ENCODE measurements around the gene DCLRE1C. TPM values are rescaled to one million over a fixed set of nuclear protein-coding genes. Genes with fewer than 3 reads are reported as not detected.
A peak's percentile ranks its signal among the peaks of the same experiment; 100 is the strongest.
"Not testable (repeated sequence)": the region's sequence is repeated elsewhere in the genome, so short reads cannot be mapped to it uniquely, and the experiment has no call there.

The DCLRE1C gene
- total and polyA plus RNA-seq, 2 donors (not counting 3 experiments of a cell fraction or from before 2014, with no cell fraction given), result 2.1 to 15.8 TPM

GRCh38 chr10:14992336-14992735 lies 38.4 kb upstream of the DCLRE1C start:
- POLR2A ChIA-PET; H3K27ac ChIP-seq (ENCODE audit: insufficient read depth, low read depth, low read length); H3K4me3 ChIP-seq (replicated peaks in 1 of 3; ENCODE audit: insufficient read depth in 1 of 3, low read depth in 1 of 3, low read length in 3 of 3); H3K36me3 ChIP-seq (ENCODE audit: control insufficient read depth in 2 of 2, extremely low read depth in 1 of 2, insufficient read depth in 2 of 2, low read length in 2 of 2); H3K4me2 ChIP-seq (ENCODE audit: insufficient read depth, low read length); H3K9me3 ChIP-seq (replicated peaks; ENCODE audit: control insufficient read depth, insufficient read depth, low read length); BruUV-seq (replicated peaks); dilution Hi-C loops (cut with MboI; ENCODE audit: extremely low pct_ligation_motif_present, low sequenced_read_pairs); H4K20me1 ChIP-seq (replicated peaks; ENCODE audit: control insufficient read depth, extremely low read depth, insufficient read depth, low read length); H3K9ac ChIP-seq (replicated peaks; ENCODE audit: extremely low read depth, insufficient read depth, low read length); H3K9me1 ChIP-seq (replicated peaks; ENCODE audit: control insufficient read depth, extremely low read depth, insufficient read depth, low read length); intact Hi-C loops (cut with micrococcal nuclease); H2AFZ ChIP-seq (ENCODE audit: low read depth, low read length); H3K79me2 ChIP-seq (ENCODE audit: control insufficient read depth, insufficient read depth, low read length); DNase-seq (ENCODE audit: low read depth, low spot score); FAIRE-seq; H3K4me1 ChIP-seq (ENCODE audit: control insufficient read depth, extremely low read depth, insufficient read depth, low read length); H3K27me3 ChIP-seq (ENCODE audit: control insufficient read depth in 2 of 2, insufficient read depth in 2 of 2, low read length in 2 of 2): not testable (repeated sequence)
- CTCF ChIA-PET, result interaction anchor here (1.1 kb wide), 1 partner anchor 102 kb away, joined by 4 read pairs; no protein-coding TSS in a partner anchor

DNA sequence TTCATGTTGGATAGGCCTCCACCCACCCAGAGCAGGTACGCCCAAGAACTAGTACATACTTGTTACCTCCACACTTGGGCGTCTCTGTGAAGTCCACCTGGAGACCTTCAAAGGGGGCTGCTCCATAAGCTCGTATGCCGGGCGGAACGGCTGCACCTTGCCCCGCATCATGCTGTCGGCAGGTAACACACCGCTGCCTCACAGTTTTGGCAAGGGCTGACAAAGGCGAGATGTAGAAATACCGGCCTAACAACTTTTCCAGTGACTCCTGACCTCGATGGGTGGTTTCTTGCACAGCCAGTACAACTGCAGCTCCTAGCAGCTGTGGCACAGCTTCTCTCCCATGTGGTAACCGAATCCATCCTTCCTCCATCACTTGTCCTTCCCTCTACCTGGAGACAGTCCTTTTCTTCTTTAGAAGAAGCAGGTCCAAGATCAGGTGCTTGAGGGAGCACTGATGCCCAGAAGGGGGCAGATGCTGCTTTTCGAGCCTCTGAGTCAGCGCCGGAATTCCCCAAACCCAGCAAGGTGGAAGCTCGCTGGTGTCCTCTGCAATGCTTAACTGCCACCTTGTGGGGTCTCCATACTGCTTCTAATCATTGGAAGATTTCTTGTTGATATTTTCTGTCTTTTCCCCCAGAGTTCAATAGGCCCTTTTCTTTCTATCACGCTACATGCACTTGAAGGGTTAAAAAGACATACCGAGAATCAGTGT lies 37.3 kb upstream of the DCLRE1C start:
- POLR2A ChIA-PET; H3K9me3 ChIP-seq (replicated peaks; ENCODE audit: control insufficient read depth, insufficient read depth, low read length); intact Hi-C loops (cut with micrococcal nuclease): not testable (repeated sequence)

GRCh38 chr10:14989552-14989951 lies 35.7 kb upstream of the DCLRE1C start:
- H3K9me1 ChIP-seq (replicated peaks; ENCODE audit: control insufficient read depth, extremely low read depth, insufficient read depth, low read length); dilution Hi-C loops (cut with MboI; ENCODE audit: extremely low pct_ligation_motif_present, low sequenced_read_pairs); H4K20me1 ChIP-seq (replicated peaks; ENCODE audit: control insufficient read depth, extremely low read depth, insufficient read depth, low read length); CTCF ChIA-PET; H2AFZ ChIP-seq (ENCODE audit: low read depth, low read length); H3K4me1 ChIP-seq (ENCODE audit: control insufficient read depth, extremely low read depth, insufficient read depth, low read length); H3K27me3 ChIP-seq (ENCODE audit: control insufficient read depth in 2 of 2, insufficient read depth in 2 of 2, low read length in 2 of 2); H3K4me2 ChIP-seq (ENCODE audit: insufficient read depth, low read length); H3K79me2 ChIP-seq (ENCODE audit: control insufficient read depth, insufficient read depth, low read length); H3K27ac ChIP-seq (ENCODE audit: insufficient read depth, low read depth, low read length); H3K9ac ChIP-seq (replicated peaks; ENCODE audit: extremely low read depth, insufficient read depth, low read length); H3K4me3 ChIP-seq (replicated peaks in 1 of 3; ENCODE audit: insufficient read depth in 1 of 3, low read depth in 1 of 3, low read length in 3 of 3); intact Hi-C loops (cut with micrococcal nuclease); POLR2A ChIA-PET; BruUV-seq (replicated peaks); DNase-seq (ENCODE audit: low read depth, low spot score); H3K36me3 ChIP-seq (ENCODE audit: control insufficient read depth in 2 of 2, extremely low read depth in 1 of 2, insufficient read depth in 2 of 2, low read length in 2 of 2); H3K9me3 ChIP-seq (replicated peaks; ENCODE audit: control insufficient read depth, insufficient read depth, low read length); FAIRE-seq: not testable (repeated sequence)

More for the DNA sequence above, 37.3 kb upstream of the DCLRE1C start:
- BruUV-seq (replicated peaks); H2AFZ ChIP-seq (ENCODE audit: low read depth, low read length); H3K4me3 ChIP-seq (replicated peaks in 1 of 3; ENCODE audit: insufficient read depth in 1 of 3, low read depth in 1 of 3, low read length in 3 of 3); H3K36me3 ChIP-seq (ENCODE audit: control insufficient read depth in 2 of 2, extremely low read depth in 1 of 2, insufficient read depth in 2 of 2, low read length in 2 of 2); H3K9me1 ChIP-seq (replicated peaks; ENCODE audit: control insufficient read depth, extremely low read depth, insufficient read depth, low read length); H3K27ac ChIP-seq (ENCODE audit: insufficient read depth, low read depth, low read length); H3K9ac ChIP-seq (replicated peaks; ENCODE audit: extremely low read depth, insufficient read depth, low read length); H4K20me1 ChIP-seq (replicated peaks; ENCODE audit: control insufficient read depth, extremely low read depth, insufficient read depth, low read length); H3K79me2 ChIP-seq (ENCODE audit: control insufficient read depth, insufficient read depth, low read length); H3K4me1 ChIP-seq (ENCODE audit: control insufficient read depth, extremely low read depth, insufficient read depth, low read length); H3K4me2 ChIP-seq (ENCODE audit: insufficient read depth, low read length); H3K27me3 ChIP-seq (ENCODE audit: control insufficient read depth in 2 of 2, insufficient read depth in 2 of 2, low read length in 2 of 2); FAIRE-seq; dilution Hi-C loops (cut with MboI; ENCODE audit: extremely low pct_ligation_motif_present, low sequenced_read_pairs): not testable (repeated sequence)
- CTCF ChIA-PET, result interaction anchor here (0.7 to 1.4 kb wide), 4 partner anchors 38 to 115 kb away, joined by 3 to 6 read pairs (median 4); partner anchors contain the start of gene DCLRE1C
- DNase-seq (ENCODE audit: low read depth, low spot score), result peak; percentile 47
- TF ChIP-seq, protein P1, sequence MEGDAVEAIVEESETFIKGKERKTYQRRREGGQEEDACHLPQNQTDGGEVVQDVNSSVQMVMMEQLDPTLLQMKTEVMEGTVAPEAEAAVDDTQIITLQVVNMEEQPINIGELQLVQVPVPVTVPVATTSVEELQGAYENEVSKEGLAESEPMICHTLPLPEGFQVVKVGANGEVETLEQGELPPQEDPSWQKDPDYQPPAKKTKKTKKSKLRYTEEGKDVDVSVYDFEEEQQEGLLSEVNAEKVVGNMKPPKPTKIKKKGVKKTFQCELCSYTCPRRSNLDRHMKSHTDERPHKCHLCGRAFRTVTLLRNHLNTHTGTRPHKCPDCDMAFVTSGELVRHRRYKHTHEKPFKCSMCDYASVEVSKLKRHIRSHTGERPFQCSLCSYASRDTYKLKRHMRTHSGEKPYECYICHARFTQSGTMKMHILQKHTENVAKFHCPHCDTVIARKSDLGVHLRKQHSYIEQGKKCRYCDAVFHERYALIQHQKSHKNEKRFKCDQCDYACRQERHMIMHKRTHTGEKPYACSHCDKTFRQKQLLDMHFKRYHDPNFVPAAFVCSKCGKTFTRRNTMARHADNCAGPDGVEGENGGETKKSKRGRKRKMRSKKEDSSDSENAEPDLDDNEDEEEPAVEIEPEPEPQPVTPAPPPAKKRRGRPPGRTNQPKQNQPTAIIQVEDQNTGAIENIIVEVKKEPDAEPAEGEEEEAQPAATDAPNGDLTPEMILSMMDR (IDR thresholded peaks at IDR 0.05; ENCODE audit: extremely low read depth in 1 of 2, insufficient read depth in 1 of 2, low read depth in 1 of 2, low read length in 2 of 2), result peak in 1 of 2 donors; percentile 20

All from endothelial cell of umbilical vein (primary cell).